DOHH2 (cell line): ENCODE data around the gene NTMT1.

Source experiments
- CTCF ChIP-seq: fragments of 200-600 bp; sonication (generic); IDR thresholded peaks from one replicate; pipeline ENCODE4 v1.5.1; 2014; ENCODE audit warnings: antibody characterized with exemption, mild to moderate bottlenecking, low read depth, low read length; ENCODE audit not compliant: poor library complexity, severe bottlenecking
- EZH2phosphoT487 ChIP-seq: fragments of 200-600 bp; sonication (generic); IDR thresholded peaks from 2 replicates; pipeline ENCODE4 v1.6.1; 2017; ENCODE audit warnings: borderline replicate concordance, mild to moderate bottlenecking, antibody characterized with exemption, low read length, moderate library complexity, mixed read lengths

- no peak for TF ChIP-seq CTCF
- no peak for TF ChIP-seq EZH2phosphoT487
Measured at GRCh38 chr9:129640086-129640870, 14.3 kb downstream of the NTMT1 start.
